HG03442 (cell line): ENCODE data around the gene AMT.

ENCODE experiments used
- ATAC-seq: cut with Tn5 transposase; IDR thresholded peaks from one replicate; pipeline ENCODE4 v1.9.1; 2021; ENCODE audit warnings: mild to moderate bottlenecking, moderate library complexity; ENCODE audit not compliant: unreplicated experiment

The AMT gene

DNA sequence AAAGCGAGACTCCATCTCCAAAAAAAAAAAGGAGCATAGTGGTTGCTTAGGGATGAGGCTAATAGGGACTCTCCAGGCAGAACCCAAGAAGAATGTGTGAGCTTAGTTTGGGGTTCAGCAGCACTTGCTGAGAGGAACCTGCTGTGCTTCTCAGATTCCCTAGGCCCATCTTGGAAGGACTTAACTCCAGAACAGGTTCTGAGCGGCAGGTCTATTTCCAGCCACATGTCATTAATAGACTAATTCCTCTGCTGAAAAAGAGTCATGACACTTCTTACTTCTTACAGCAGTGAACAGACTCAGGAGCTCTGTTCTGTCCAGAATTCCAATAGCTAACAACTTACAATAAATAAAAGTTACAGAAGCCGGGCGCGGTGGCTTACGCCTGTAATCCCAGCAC is 33.0 kb downstream of the AMT start:
- no peak for ATAC-seq

DNA sequence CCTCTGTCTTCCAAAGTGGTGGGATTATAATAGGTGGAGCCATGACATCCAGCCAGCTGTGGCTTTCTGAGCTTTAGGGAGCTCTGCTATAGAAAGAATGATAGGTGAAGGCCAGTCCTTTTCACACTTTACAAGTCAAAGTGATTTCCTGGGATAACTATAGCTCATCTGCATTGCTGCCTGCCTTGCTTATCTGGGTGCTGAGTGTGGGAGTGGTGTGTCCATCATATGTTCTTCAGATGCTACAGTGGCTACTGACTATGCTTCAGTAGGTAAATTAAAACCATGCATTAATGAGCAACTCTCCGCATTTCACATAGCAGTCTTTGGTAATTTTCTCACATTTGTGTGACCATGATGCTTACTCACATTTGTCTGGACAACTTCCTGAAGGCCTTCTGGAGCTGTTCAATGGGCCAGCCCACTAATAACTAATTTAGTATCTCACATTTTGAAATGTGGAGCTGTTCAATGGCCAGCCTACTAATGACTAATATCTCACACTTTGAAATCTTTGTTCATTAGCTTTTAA is 33.9 kb downstream of the AMT start:
- no peak for ATAC-seq

DNA sequence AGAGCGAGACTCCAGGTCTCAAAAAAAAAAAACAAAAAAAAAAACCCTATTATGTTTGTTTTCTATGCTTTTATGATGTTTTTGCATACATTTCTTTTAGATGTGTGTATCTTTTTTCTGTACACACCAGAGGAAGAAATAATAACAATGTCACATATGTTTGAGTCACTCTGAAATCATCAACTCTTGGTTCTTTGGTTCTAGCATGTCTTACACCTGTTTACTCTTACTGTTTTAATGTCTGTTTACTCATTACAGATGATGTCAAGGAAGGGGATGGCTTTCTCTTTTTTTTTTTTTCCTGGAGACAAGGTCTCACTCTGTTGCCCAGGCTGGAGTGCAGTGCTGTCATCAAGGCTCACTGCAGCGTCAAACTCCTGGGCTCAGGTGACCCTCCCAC is 34.6 kb downstream of the AMT start:
- ATAC-seq: no peak

DNA sequence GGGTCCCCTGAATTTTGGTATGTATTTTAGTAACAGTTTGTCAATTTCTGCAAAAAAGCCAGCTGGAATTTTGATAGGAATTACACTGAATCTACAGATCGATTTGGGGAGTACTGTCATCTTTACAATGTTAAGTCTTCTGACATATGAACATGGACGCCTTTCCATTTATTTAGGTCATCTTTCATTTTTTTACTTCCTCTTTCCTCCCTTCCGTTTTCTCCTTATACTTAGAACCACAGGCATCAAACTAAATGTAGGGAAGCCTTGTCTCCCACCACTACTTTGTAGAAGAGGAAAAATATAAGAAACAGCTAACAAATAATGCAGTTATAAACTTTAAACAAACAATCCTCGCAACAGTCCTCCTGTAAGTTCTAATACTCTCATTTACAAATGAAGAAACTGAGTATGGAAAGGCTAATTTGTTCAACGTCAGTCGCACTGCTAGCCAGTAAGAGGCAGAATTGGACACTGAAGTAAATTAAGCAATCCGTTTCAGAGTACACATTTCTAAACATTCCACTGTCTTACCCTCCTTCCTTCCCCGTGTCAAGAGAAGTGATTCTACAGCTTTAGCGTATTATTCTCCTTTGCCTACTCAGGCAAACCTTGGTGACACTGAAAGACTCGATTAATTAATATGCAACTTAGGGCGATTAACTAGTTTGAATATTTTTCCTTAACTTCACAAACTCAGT is 36.1 kb downstream of the AMT start:
- no peak for ATAC-seq

DNA sequence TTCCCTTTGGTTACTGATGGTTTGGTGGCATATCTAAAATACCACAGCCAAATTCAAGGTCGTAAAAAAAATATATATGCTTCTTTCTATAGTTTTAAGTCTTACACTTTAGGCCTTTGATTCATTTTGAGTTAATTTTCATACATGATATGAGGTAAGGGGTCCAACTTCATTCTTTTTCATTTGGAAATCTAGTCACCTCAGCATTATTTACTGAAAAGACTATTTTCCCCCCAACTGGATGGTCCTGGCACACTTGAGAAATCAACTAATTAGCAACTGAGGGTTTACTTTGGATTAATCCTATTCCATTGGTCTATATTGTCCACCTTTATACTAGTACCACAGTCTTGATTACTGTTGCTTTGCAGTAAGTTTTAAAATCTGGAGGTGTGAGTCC is 36.7 kb downstream of the AMT start:
- ATAC-seq: no peak

DNA sequence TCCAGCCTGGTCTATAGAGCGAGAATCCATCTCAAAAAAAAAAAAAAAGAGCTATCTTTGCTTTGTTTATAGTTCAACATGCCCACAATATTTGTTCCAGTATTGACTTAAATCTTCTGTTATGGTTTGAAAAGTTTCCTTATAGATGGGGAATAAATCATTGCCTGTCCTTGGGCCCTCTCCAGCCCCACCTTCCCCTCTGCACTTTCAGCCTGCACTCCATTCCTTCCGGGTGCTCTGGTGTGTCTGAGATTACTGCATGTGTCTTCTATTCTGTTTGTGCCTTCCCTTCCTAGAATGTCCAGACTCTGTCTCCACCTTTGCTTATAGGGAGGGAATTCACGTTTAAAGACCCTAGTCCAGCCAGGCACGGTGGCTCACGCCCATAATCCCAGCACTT is 38.9 kb downstream of the AMT start:
- ATAC-seq: no peak

DNA sequence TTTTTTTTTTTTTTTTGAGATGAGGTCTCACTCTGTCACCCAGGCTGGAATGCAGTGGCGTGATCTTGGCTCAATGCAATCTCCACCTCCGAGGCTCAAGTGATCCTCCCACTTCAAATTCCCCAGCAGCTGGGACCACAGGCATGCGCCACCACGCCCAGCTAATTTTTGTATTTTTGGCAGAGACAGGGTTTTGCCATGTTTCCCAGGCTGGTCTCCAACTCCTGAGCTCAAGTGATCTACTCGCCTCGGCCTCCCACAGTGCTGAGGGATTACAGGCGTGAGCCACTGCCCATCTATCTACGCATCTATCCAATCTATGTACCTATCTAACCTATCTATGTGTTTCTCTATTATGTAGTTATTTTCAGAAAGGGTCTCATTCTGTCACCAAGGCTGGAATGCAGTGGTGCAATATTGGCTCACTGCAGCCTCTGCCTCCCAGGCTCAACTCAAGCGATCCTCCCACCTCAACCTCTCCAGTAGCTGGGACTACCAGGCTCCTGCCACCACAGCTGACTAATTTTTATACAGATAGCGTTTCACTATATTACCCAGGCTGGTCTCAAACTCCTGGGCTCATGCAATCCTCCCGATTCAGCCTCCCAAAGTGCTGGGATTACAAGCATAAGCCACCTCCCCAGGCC is 43.9 kb downstream of the AMT start:
- no peak for ATAC-seq

DNA sequence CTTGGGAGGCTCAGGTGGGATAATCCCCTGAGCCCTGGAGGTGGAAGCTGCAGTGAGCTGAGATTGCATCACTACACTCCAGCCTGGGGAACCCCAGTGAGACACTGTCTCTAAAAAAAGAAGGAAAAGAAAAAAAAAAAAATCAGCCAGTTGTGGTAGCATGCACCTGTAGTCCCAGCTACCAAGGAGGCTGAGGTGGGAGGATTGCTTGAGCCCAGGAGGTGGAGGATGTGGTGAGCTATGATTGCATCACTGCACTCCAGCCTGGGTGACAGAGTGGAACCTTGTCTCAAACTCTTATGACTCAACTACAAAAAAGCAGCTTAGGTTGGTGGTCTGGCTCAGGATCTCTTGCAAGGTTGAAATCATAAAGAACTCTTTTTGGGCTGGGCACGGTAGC is 44.8 kb downstream of the AMT start:
- no peak for ATAC-seq

DNA sequence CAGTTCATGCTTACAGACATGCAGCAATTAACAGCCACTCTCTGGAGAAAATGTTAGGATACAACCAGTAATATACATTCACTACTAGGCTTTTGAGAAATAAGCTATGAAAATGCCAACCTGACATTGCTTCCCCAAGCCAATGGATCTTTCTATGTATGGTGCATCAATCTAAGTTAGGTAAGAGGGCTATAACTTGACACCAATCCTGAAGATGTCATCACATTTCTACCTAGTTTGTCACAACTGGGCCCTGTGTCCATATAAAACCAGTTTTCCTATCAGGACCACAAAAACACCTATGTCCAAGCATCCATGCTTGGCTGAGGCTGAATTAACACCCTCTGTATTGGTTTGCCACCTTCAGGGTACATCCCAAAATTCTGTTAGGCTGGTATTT is 50.3 kb downstream of the AMT start:
- ATAC-seq: no peak

DNA sequence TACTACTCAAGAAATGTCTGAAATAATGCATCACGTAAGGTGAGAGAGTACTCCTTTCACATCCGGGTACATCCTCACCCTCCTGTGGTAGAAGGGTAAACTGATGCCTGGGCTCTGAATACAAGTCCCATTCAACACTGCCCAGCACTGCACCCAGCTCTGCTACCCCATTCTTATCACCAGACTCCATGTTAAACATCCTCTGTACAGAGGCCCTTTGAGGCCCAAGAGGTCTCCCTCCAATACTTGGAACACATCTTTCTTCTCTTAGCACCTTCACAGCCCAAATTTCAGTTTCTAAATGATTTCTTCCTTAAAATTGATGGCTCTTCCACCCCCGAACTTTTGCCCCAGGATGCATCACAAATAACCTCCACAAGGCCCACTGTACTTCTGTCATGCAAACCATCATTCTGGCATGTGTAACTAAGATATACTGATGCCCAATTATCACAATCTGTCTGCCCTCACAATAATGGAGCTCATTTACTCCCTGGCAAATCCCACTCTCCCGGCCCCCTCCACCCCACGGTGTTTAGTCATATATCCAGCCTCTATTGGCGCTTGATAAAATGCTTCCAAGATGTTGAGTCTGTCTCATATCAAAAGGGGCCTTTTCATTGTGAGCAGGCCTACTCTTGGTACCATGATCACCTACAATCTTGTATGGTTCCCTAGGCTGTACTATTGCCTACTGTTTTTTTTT is 51.5 kb downstream of the AMT start:
- no peak for ATAC-seq
